HEK293 (cell line): ENCODE measurements around the gene HMGA1.

Experiments used
- HOXC10 ChIP-seq: sonication (generic); formaldehyde crosslinking; IDR thresholded peaks from 2 replicates; pipeline ENCODE4 v1.8.1; 2023; ENCODE audit warnings: mild to moderate bottlenecking, missing genetic modification reagents
- MYNN ChIP-seq: fragments of 450-650 bp; formaldehyde crosslinking; IDR thresholded peaks from 2 replicates; pipeline ENCODE4 v1.5.1; 2016; ENCODE audit warnings: missing biosample characterization, missing genetic modification characterization, borderline replicate concordance
- PRDM2 ChIP-seq: fragments of 450-650 bp; formaldehyde crosslinking; IDR thresholded peaks from 2 replicates; pipeline ENCODE4 v1.5.1; 2016; ENCODE audit warnings: missing biosample characterization, missing genetic modification characterization, borderline replicate concordance
- PRDM4 ChIP-seq: fragments of 450-650 bp; formaldehyde crosslinking; IDR thresholded peaks from 2 replicates; pipeline ENCODE4 v1.5.1; 2017; ENCODE audit warnings: missing biosample characterization, missing genetic modification characterization
- REST ChIP-seq: fragments of 450-650 bp; formaldehyde crosslinking; IDR thresholded peaks from 2 replicates; pipeline ENCODE4 v1.5.1; 2016; ENCODE audit warnings: missing biosample characterization, missing genetic modification characterization
- SP3 ChIP-seq: fragments of 450-650 bp; formaldehyde crosslinking; IDR thresholded peaks from 2 replicates; pipeline ENCODE4 v1.5.1; 2016; ENCODE audit warnings: missing biosample characterization, missing genetic modification characterization
- ZBTB10 ChIP-seq: fragments of 450-650 bp; formaldehyde crosslinking; IDR thresholded peaks from 2 replicates; pipeline ENCODE4 v1.5.1; 2016; ENCODE audit warnings: missing biosample characterization, missing genetic modification characterization
- ZBTB7A ChIP-seq: fragments of 450-650 bp; formaldehyde crosslinking; IDR thresholded peaks from 2 replicates; pipeline ENCODE4 v1.5.1; 2016; ENCODE audit warnings: low read depth, missing biosample characterization, missing genetic modification characterization
- ZFP37 ChIP-seq: fragments of 450-650 bp; formaldehyde crosslinking; IDR thresholded peaks from 2 replicates; pipeline ENCODE4 v1.5.1; 2016; ENCODE audit warnings: missing biosample characterization, missing genetic modification characterization
- ZFP41 ChIP-seq: fragments of 450-650 bp; formaldehyde crosslinking; IDR thresholded peaks from 2 replicates; pipeline ENCODE4 v1.5.1; 2016; ENCODE audit warnings: missing biosample characterization, missing genetic modification characterization, borderline replicate concordance
- ZNF10 ChIP-seq: fragments of 450-650 bp; formaldehyde crosslinking; IDR thresholded peaks from 2 replicates; pipeline ENCODE4 v1.5.1; 2017; ENCODE audit warnings: missing biosample characterization, missing genetic modification characterization
- ZNF146 ChIP-seq: fragments of 450-650 bp; formaldehyde crosslinking; IDR thresholded peaks from 2 replicates; pipeline ENCODE4 v1.5.1; 2016; ENCODE audit warnings: missing biosample characterization, missing genetic modification characterization
- ZNF155 ChIP-seq: fragments of 450-650 bp; formaldehyde crosslinking; IDR thresholded peaks from 2 replicates; pipeline ENCODE4 v1.5.1; 2016; ENCODE audit warnings: missing biosample characterization, missing genetic modification characterization
- ZNF221 ChIP-seq: fragments of 450-650 bp; formaldehyde crosslinking; IDR thresholded peaks from 2 replicates; pipeline ENCODE4 v1.5.1; 2017; ENCODE audit warnings: missing biosample characterization, missing genetic modification characterization, borderline replicate concordance
- ZNF394 ChIP-seq: fragments of 450-650 bp; formaldehyde crosslinking; IDR thresholded peaks from 2 replicates; pipeline ENCODE4 v1.5.1; 2016; ENCODE audit warnings: missing biosample characterization, missing genetic modification characterization, mild to moderate bottlenecking, moderate library complexity, borderline replicate concordance
- ZNF544 ChIP-seq: fragments of 450-650 bp; formaldehyde crosslinking; IDR thresholded peaks from 2 replicates; pipeline ENCODE4 v1.5.0; 2017; ENCODE audit warnings: missing biosample characterization, missing genetic modification characterization
- ZNF610 ChIP-seq: fragments of 450-650 bp; formaldehyde crosslinking; IDR thresholded peaks from 2 replicates; pipeline ENCODE4 v1.5.1; 2016; ENCODE audit warnings: missing biosample characterization, missing genetic modification characterization, borderline replicate concordance
- ZNF660 ChIP-seq: fragments of 450-650 bp; IDR thresholded peaks from 2 replicates; pipeline ENCODE4 v1.5.1; 2018; ENCODE audit warnings: missing biosample characterization, mild to moderate bottlenecking, missing genetic modification characterization
- ZNF792 ChIP-seq: fragments of 450-650 bp; formaldehyde crosslinking; IDR thresholded peaks from 2 replicates; pipeline ENCODE4 v1.5.1; 2016; ENCODE audit warnings: missing biosample characterization, missing genetic modification characterization
- ZNF830 ChIP-seq: fragments of 450-650 bp; IDR thresholded peaks from 2 replicates; pipeline ENCODE4 v1.5.0; 2018; ENCODE audit warnings: missing biosample characterization, missing genetic modification characterization, low read depth, mild to moderate bottlenecking, moderate library complexity
- ZNF837 ChIP-seq: fragments of 450-650 bp; formaldehyde crosslinking; IDR thresholded peaks from 2 replicates; pipeline ENCODE4 v1.5.1; 2016; ENCODE audit warnings: missing biosample characterization, missing genetic modification characterization
- ZSCAN5A ChIP-seq: fragments of 450-650 bp; formaldehyde crosslinking; IDR thresholded peaks from 2 replicates; pipeline ENCODE4 v1.5.1; 2016; ENCODE audit warnings: missing biosample characterization, missing genetic modification characterization

Gene HMGA1

GRCh38 chr6:34248727-34249468, 12.2 kb downstream of the HMGA1 start, which contains the start of gene SMIM29 (continued):
- TF ChIP-seq PRDM4 (tag by site-specific recombination) (0 out of 2 replicates have a peak, but pooled peaks have one; percentile 31), ZNF837 (tag by site-specific recombination) (peak; percentile 83), ZNF146 (tag by site-specific recombination) (peak; percentile 12; the same call in 1 of the 2 replicates), ZNF660 (tag by site-specific recombination) (peak; percentile 87), ZNF10 (tag by site-specific recombination) (no peak; the same call in 1 of the 2 replicates), PRDM2 (tag by site-specific recombination) (peak; percentile 79; the same call in 1 of the 2 replicates), ZNF610 (tag by site-specific recombination) (peak; percentile 12; the same call in 1 of the 2 replicates), ZNF830 (tag by site-specific recombination) (no peak), ZBTB7A (peak; percentile 48), ZBTB10 (tag by site-specific recombination) (peak; percentile 79), ZNF544 (no peak), HOXC10 (CRISPR knock-in tag) (0 out of 2 replicates have a peak, but pooled peaks have one; percentile 77), REST (tag by site-specific recombination) (0 out of 2 replicates have a peak, but pooled peaks have one; percentile 38), ZNF155 (tag by site-specific recombination) (no peak), ZNF221 (no peak), ZFP41 (tag by site-specific recombination) (no peak), ZNF394 (tag by site-specific recombination) (no peak), SP3 (peak; percentile 78), ZNF792 (tag by site-specific recombination) (peak; percentile 39; the same call in 1 of the 2 replicates), MYNN (tag by site-specific recombination) (no peak), ZSCAN5A (peak; percentile 94), ZFP37 (tag by site-specific recombination) (peak; percentile 83)
